ENCODE data around the gene PIEZO2. TPM values are rescaled to one million over a fixed set of nuclear protein-coding genes. Genes with fewer than 3 reads are reported as not detected.

Gene PIEZO2
- total RNA-seq, 4 donors from 2014 or later, result 0.68 to 2.2 (median 1.1) TPM

DNA sequence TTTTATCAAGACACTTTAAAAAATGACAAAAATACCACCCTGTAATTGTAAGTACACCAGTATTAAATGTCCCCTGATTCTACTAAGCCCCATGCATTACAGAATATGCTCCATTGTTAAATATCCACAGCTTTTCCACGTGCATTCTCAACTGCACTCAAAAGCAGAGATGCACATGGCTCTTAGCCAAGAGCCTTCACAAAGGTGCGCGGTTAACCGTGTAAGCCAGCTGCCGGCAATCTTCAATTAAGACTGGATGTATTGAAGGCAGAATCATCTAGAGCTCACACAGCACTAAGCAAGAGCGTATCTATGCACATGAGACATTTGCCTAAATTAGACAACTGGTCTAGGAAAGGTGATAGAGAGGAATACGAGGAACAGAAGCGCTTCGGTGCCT, 345.2 kb downstream of the PIEZO2 start:
- 70% methylated on average over 9 of the region's 9 CpGs for WGBS
- Histone ChIP-seq H3K4me1 (no peaks in the 10 kb centered on the region), H3K27me3 (no peaks in the 10 kb centered on the region), H3K27ac (no peak overlapping the region), H3K36me3 (no peaks in the 10 kb centered on the region), H3K9me3 (no peaks in the 10 kb centered on the region), H3K4me3 (no peak overlapping the region)
- no peak for DNase-seq (ENCODE audit: low spot score in 2 of 2)
- TF ChIP-seq POLR2AphosphoS5 (IDR thresholded peaks at IDR 0.05), result no peak
- no peak for TF ChIP-seq EP300 (IDR thresholded peaks at IDR 0.05)
- TF ChIP-seq, protein P1, sequence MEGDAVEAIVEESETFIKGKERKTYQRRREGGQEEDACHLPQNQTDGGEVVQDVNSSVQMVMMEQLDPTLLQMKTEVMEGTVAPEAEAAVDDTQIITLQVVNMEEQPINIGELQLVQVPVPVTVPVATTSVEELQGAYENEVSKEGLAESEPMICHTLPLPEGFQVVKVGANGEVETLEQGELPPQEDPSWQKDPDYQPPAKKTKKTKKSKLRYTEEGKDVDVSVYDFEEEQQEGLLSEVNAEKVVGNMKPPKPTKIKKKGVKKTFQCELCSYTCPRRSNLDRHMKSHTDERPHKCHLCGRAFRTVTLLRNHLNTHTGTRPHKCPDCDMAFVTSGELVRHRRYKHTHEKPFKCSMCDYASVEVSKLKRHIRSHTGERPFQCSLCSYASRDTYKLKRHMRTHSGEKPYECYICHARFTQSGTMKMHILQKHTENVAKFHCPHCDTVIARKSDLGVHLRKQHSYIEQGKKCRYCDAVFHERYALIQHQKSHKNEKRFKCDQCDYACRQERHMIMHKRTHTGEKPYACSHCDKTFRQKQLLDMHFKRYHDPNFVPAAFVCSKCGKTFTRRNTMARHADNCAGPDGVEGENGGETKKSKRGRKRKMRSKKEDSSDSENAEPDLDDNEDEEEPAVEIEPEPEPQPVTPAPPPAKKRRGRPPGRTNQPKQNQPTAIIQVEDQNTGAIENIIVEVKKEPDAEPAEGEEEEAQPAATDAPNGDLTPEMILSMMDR (IDR thresholded peaks at IDR 0.05), result no peak
- TF ChIP-seq POLR2A (IDR thresholded peaks at IDR 0.05), result no peak

DNA sequence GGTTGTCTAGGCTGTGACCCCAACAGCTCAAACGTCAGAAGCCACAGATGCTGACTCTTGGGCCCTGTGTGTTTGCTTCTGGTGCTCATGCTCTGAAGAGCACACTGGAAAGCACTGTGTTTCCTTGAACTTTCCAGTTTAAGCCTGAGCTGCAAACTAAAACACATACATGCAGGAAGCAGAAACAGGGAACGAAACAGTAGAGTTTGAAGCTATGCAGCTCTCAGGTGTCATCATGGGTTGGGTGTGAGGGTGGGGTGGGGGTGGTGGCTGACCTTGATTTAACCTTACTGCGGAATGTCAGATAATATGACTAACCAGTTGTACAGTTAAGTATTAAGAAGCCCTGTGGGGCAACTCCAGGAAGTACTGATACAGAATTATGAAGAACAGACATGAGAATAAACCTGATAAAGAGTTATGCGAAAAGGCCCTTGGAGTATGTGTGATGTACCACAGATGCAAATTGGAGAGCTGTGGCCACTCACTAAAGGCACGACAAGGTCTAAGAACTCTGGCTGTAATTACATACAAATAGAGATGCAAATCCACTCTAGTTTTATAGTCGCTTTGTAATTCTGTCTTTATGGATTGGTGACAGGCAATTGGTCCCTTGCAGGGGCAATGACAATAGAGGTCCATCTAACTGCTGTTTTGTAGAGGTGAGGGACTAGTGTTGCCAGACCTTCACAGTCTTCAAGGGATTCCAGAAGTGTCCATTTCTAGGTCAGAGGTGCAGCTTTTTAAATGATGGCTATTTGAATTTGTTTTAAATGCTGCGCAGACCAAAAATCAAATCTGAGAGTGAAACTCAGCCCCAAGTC, 350.4 kb downstream of the PIEZO2 start:
- no peak for DNase-seq (ENCODE audit: low spot score in 2 of 2)
- Histone ChIP-seq H3K4me1 (peaks cover 3% of the 10 kb centered on the region), H3K27me3 (no peaks in the 10 kb centered on the region), H3K4me3 (no peak overlapping the region), H3K9me3 (no peaks in the 10 kb centered on the region), H3K36me3 (no peaks in the 10 kb centered on the region), H3K27ac (no peak overlapping the region)
- TF ChIP-seq POLR2A (IDR thresholded peaks at IDR 0.05) (no peak), EP300 (IDR thresholded peaks at IDR 0.05) (no peak), POLR2AphosphoS5 (IDR thresholded peaks at IDR 0.05) (no peak)
- TF ChIP-seq, protein P1 (IDR thresholded peaks at IDR 0.05), result no peak
- 52% methylated on average over 7 of the region's 7 CpGs for WGBS

DNA sequence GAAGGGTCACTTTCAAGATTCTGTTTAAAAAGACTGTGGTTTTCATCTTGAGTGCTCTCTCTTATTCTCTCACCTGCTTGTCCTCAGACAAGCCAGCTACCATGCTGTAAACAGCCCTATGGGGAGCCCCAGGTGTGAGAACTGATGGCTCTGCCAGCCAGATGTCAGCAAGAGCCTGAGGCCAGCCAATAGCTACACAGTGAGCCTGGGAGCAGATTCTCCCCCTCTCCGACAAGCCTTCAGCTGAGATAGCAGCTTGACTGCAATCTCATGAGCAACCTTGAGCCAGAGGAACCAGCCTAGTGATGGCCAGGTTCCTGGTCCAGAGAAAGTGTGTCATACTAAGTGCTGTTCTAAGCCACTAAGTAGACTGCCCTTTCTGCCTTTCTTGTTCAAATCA, 351.5 kb downstream of the PIEZO2 start:
- no peaks in the 10 kb centered on the region for H3K27me3 ChIP-seq
- H3K27ac ChIP-seq, result no peak overlapping the region
- H3K4me3 ChIP-seq, result no peak overlapping the region
- peaks cover 3% of the 10 kb centered on the region for H3K4me1 ChIP-seq
- no peaks in the 10 kb centered on the region for H3K36me3 ChIP-seq
- 71% methylated on average over 1 of the region's 1 CpG for WGBS
- TF ChIP-seq POLR2A (IDR thresholded peaks at IDR 0.05) (no peak), EP300 (IDR thresholded peaks at IDR 0.05) (no peak), POLR2AphosphoS5 (IDR thresholded peaks at IDR 0.05) (no peak)
- TF ChIP-seq, protein P1 (IDR thresholded peaks at IDR 0.05), result no peak
- no peaks in the 10 kb centered on the region for H3K9me3 ChIP-seq
- DNase-seq (ENCODE audit: low spot score in 2 of 2), result no peak

DNA sequence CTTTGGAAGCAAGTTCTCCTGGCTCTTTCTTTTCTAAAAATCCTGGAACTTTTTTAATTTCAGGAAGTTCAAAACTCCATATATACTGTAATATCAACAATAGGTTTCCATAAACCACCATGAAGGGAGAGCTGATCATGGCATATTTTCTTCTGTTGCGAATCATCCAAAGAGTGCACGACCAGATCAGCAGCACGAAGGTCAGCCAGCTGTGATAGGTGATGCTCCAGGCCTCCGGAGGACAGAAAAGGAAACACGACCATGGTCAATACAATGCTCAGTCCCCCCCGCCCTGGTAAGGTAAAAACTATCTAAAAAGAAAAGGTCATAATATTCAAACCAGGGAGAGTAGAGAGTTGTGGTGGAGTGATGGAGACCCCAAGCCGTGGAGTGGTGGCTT, 354.6 kb downstream of the PIEZO2 start:
- no peaks in the 10 kb centered on the region for H3K36me3 ChIP-seq
- WGBS, result 80% methylated on average over 6 of the region's 7 CpGs
- DNase-seq (ENCODE audit: low spot score in 2 of 2), result no peak
- TF ChIP-seq POLR2AphosphoS5 (IDR thresholded peaks at IDR 0.05) (no peak), EP300 (IDR thresholded peaks at IDR 0.05) (no peak), POLR2A (IDR thresholded peaks at IDR 0.05) (no peak)
- TF ChIP-seq, protein P1 (IDR thresholded peaks at IDR 0.05), result no peak
- peaks cover 3% of the 10 kb centered on the region for H3K4me1 ChIP-seq
- no peak overlapping the region for H3K4me3 ChIP-seq
- H3K27me3 ChIP-seq, result no peaks in the 10 kb centered on the region
- no peaks in the 10 kb centered on the region for H3K9me3 ChIP-seq
- no peak overlapping the region for H3K27ac ChIP-seq

DNA sequence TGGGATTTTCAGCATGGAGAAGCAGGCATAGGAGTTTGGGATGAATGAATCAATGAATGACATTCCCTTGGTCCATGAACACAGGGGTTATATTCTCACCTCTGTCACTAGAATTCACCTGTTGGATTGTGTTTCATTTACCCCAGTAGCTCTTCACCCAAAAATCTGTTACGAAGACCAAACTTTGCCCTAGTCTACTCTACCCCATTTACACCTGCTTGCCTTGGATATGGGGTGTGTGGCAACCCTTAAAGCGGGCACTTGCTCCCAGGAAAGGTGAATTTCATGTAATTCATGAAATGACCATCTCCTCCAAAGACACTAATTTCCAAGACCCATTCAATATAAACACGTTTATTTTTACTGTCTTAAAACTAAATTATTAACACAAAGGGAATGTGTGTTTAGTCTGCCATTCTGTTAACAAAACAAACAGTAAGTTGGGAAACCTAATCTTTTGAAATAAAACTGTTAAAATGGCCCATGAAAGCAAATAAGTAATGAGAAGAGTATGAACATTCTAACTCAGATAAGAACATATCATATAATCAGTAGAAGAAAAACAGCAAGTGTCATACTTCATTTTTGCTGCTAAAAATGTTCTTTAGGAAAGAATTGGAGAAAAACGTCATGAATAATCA, 355.5 kb downstream of the PIEZO2 start:
- no peaks in the 10 kb centered on the region for H3K36me3 ChIP-seq
- H3K4me3 ChIP-seq, result no peak overlapping the region
- no peak overlapping the region for H3K27ac ChIP-seq
- WGBS, result 68% methylated on average over 4 of the region's 4 CpGs
- DNase-seq (ENCODE audit: low spot score in 2 of 2), result no peak
- no peaks in the 10 kb centered on the region for H3K27me3 ChIP-seq
- peaks cover 2% of the 10 kb centered on the region for H3K4me1 ChIP-seq
- H3K9me3 ChIP-seq, result no peaks in the 10 kb centered on the region
- no peak for TF ChIP-seq POLR2A (IDR thresholded peaks at IDR 0.05)
- TF ChIP-seq, protein P1 (IDR thresholded peaks at IDR 0.05), result no peak
- TF ChIP-seq POLR2AphosphoS5 (IDR thresholded peaks at IDR 0.05), result no peak
- no peak for TF ChIP-seq EP300 (IDR thresholded peaks at IDR 0.05)
